ENCODE data around the gene HILPDA. TPM values are rescaled to one million over a fixed set of nuclear protein-coding genes. Genes with fewer than 3 reads are reported as not detected.
"Not testable (repeated sequence)": the region's sequence is repeated elsewhere in the genome, so short reads cannot be mapped to it uniquely, and the experiment has no call there.

The HILPDA gene
- total and polyA plus RNA-seq, 3 experiments from 2014 or later: 2.5 to 17.5 (median 16.7) TPM

GRCh38 chr7:128476402-128477335, 21.0 kb downstream of the HILPDA start, which contains the start of gene METTL2B:
METTL2B (plus strand) TSS chr7:128476748; CDS start chr7:128476766, 18 bp downstream.
- H3K4me3 Mint-ChIP-seq: peak within 1 kb of the TSS; percentile 92 to 99 (median 98)
- H3K27me3 Mint-ChIP-seq; H3K27me3 ChIP-seq (ENCODE audit: insufficient read depth, low read length, poor library complexity, severe bottlenecking); H3K36me3 ChIP-seq (ENCODE audit: insufficient read depth, low read length); H3K9me3 Mint-ChIP-seq; H3K9me3 ChIP-seq (ENCODE audit: low read length); POLR2A ChIA-PET: not testable (repeated sequence)
- peak within 1 kb of the TSS; percentile 75 for H3K4me3 ChIP-seq (ENCODE audit: low read length)
- peak within 1 kb of the TSS; percentile 81 for H3K27ac ChIP-seq (ENCODE audit: low read depth, low read length)
- peaks cover 0 to 32% (median 1%) of the 10 kb centered on the region in 3 donors for H3K36me3 Mint-ChIP-seq
- DNase-seq: peak; percentile 84 to 94 (median 87)
- peak within 1 kb of the TSS; percentile 88 to 99 (median 97) for H3K27ac Mint-ChIP-seq
- H3K4me1 ChIP-seq (ENCODE audit: insufficient read depth, low read length): peaks cover 13% of the 10 kb centered on the region
- CTCF ChIA-PET: interaction anchor here (1.1 to 3.5 kb wide), 2 partner anchors 16 to 49 kb away, joined by 3 to 20 read pairs; no protein-coding TSS in a partner anchor
- H3K4me1 Mint-ChIP-seq: peaks cover 20 to 39% (median 34%) of the 10 kb centered on the region in 3 donors

- Mint-ChIP-seq H3K27ac (peak overlapping the region; percentile 88 to 99 (median 97)), H3K4me1 (peaks cover 20 to 39% (median 34%) of the 10 kb centered on the region in 3 donors), H3K36me3 (peaks cover 0 to 36% (median 1%) of the 10 kb centered on the region in 3 donors), H3K4me3 (peak overlapping the region; percentile 92 to 99 (median 98))
- H3K27me3 ChIP-seq (ENCODE audit: insufficient read depth, low read length, poor library complexity, severe bottlenecking); DNase-seq; H3K9me3 Mint-ChIP-seq; H3K27me3 Mint-ChIP-seq; H3K36me3 ChIP-seq (ENCODE audit: insufficient read depth, low read length); POLR2A ChIA-PET; H3K9me3 ChIP-seq (ENCODE audit: low read length): not testable (repeated sequence)
- Histone ChIP-seq H3K4me1 (ENCODE audit: insufficient read depth, low read length) (peaks cover 13% of the 10 kb centered on the region), H3K4me3 (ENCODE audit: low read length) (peak overlapping the region; percentile 75), H3K27ac (ENCODE audit: low read depth, low read length) (peak overlapping the region; percentile 81)
- CTCF ChIA-PET: interaction anchor here (1.1 kb wide), 1 partner anchor 50 kb away, joined by 3 read pairs; no protein-coding TSS in a partner anchor
Observed at GRCh38 chr7:128477336-128477690, 21.6 kb downstream of the HILPDA start.

GRCh38 chr7:128479082-128479481, 23.4 kb downstream of the HILPDA start:
- DNase-seq; H3K27me3 Mint-ChIP-seq; H3K4me3 ChIP-seq (ENCODE audit: low read length); H3K9me3 ChIP-seq (ENCODE audit: low read length); H3K27ac ChIP-seq (ENCODE audit: low read depth, low read length); H3K27me3 ChIP-seq (ENCODE audit: insufficient read depth, low read length, poor library complexity, severe bottlenecking); POLR2A ChIA-PET; CTCF ChIA-PET; H3K9me3 Mint-ChIP-seq; H3K36me3 ChIP-seq (ENCODE audit: insufficient read depth, low read length): not testable (repeated sequence)
- Mint-ChIP-seq H3K36me3 (peaks cover 0 to 42% (median 3%) of the 10 kb centered on the region in 3 donors), H3K27ac (peak overlapping the region in 1 of 8 donors; percentile 29), H3K4me1 (peaks cover 20 to 39% (median 34%) of the 10 kb centered on the region in 3 donors), H3K4me3 (peak overlapping the region in 1 of 7 donors; percentile 45)
- peaks cover 13% of the 10 kb centered on the region for H3K4me1 ChIP-seq (ENCODE audit: insufficient read depth, low read length)

- H3K36me3 ChIP-seq (ENCODE audit: insufficient read depth, low read length); H3K4me1 ChIP-seq (ENCODE audit: insufficient read depth, low read length); H3K4me1 Mint-ChIP-seq; POLR2A ChIA-PET; CTCF ChIA-PET; H3K27me3 ChIP-seq (ENCODE audit: insufficient read depth, low read length, poor library complexity, severe bottlenecking); H3K27ac ChIP-seq (ENCODE audit: low read depth, low read length); H3K9me3 ChIP-seq (ENCODE audit: low read length); H3K27me3 Mint-ChIP-seq; H3K4me3 Mint-ChIP-seq; DNase-seq; H3K4me3 ChIP-seq (ENCODE audit: low read length); H3K9me3 Mint-ChIP-seq; H3K27ac Mint-ChIP-seq: not testable (repeated sequence)
- peaks cover 0 to 45% (median 6%) of the 10 kb centered on the region in 3 donors for H3K36me3 Mint-ChIP-seq
Observed at GRCh38 chr7:128488134-128488533, 32.5 kb downstream of the HILPDA start.

DNA sequence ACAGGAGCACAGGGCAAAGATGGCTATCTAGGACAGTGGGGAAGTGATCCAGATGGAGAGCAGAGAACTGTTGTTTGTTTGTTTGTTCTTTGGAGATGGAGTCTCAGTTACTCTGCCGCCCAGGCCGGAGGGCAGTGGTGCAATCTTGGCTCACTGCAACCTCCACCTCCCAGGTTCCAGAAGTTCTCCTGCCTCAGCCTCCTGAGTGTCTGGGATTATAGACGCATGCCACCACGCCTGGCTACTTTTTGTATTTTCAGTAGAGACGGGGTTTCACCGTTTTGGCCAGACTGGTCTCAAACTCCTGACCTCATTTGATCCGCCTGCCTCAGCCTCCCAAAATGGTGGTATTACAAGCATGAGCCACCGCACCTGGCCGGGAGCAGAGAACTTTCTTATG, 41.7 kb downstream of the HILPDA start:
- POLR2A ChIA-PET: no interaction called here
- CTCF ChIA-PET: no interaction called here

DNA sequence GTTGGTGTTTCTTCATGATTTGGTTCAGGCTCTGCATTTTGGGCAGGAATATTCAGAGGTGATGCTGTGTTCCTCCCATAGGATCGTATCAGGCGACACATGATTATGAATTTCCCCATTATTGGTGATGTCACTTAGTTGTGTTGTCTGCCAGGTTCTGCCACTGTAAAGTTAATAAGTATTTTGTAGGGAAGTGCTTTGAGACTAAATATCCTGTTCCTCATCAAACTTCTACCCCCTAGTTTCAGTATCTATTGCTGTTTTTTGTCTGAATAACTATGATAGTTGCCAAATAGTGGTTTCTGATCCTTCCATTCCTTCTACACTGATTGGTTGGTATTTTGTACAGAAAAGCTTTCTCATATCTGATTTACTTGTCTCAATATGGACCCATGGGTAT, 49.7 kb downstream of the HILPDA start:
- peak overlapping the region in 1 of 8 donors; percentile 21 for H3K27ac Mint-ChIP-seq
- DNase-seq; POLR2A ChIA-PET; H3K27ac ChIP-seq (ENCODE audit: low read depth, low read length); H3K27me3 Mint-ChIP-seq; H3K9me3 Mint-ChIP-seq; H3K36me3 ChIP-seq (ENCODE audit: insufficient read depth, low read length); H3K4me3 ChIP-seq (ENCODE audit: low read length); H3K9me3 ChIP-seq (ENCODE audit: low read length); H3K4me3 Mint-ChIP-seq; CTCF ChIA-PET; H3K27me3 ChIP-seq (ENCODE audit: insufficient read depth, low read length, poor library complexity, severe bottlenecking): not testable (repeated sequence)
- peaks cover 0 to 31% (median 9%) of the 10 kb centered on the region in 3 donors for H3K36me3 Mint-ChIP-seq
- peaks cover 16% of the 10 kb centered on the region for H3K4me1 ChIP-seq (ENCODE audit: insufficient read depth, low read length)
- H3K4me1 Mint-ChIP-seq: peaks cover 24 to 29% (median 26%) of the 10 kb centered on the region in 3 donors

More for the DNA sequence above, 41.7 kb downstream of the HILPDA start:
- Mint-ChIP-seq H3K4me1 (no peaks in the 10 kb centered on the region), H3K27me3 (no peaks in the 10 kb centered on the region), H3K36me3 (peaks cover 0 to 69% (median 11%) of the 10 kb centered on the region in 3 donors), H3K4me3 (no peak overlapping the region), H3K9me3 (no peaks in the 10 kb centered on the region), H3K27ac (peak overlapping the region in 1 of 8 donors; percentile 55)
- Histone ChIP-seq H3K4me1 (ENCODE audit: insufficient read depth, low read length) (no peaks in the 10 kb centered on the region), H3K4me3 (ENCODE audit: low read length) (no peak overlapping the region), H3K27ac (ENCODE audit: low read depth, low read length) (no peak overlapping the region), H3K27me3 (ENCODE audit: insufficient read depth, low read length, poor library complexity, severe bottlenecking) (no peaks in the 10 kb centered on the region), H3K36me3 (ENCODE audit: insufficient read depth, low read length) (peaks cover 8% of the 10 kb centered on the region), H3K9me3 (ENCODE audit: low read length) (no peaks in the 10 kb centered on the region)
- no peak for DNase-seq

- H3K9me3 ChIP-seq (ENCODE audit: low read length): not testable (repeated sequence)
Observed at GRCh38 chr7:128506819-128507218, 51.1 kb downstream of the HILPDA start.

More at GRCh38 chr7:128506819-128507218, 51.1 kb downstream of the HILPDA start:
- peaks cover 28 to 33% (median 30%) of the 10 kb centered on the region in 3 donors for H3K4me1 Mint-ChIP-seq
- H3K27ac ChIP-seq (ENCODE audit: low read depth, low read length); H3K9me3 Mint-ChIP-seq; H3K36me3 ChIP-seq (ENCODE audit: insufficient read depth, low read length); H3K4me3 ChIP-seq (ENCODE audit: low read length); H3K27me3 ChIP-seq (ENCODE audit: insufficient read depth, low read length, poor library complexity, severe bottlenecking); H3K27me3 Mint-ChIP-seq: not testable (repeated sequence)
- peak in 4 of 5 donors; percentile 7 to 62 (median 31) for DNase-seq
- peaks cover 0 to 17% (median 4%) of the 10 kb centered on the region in 3 donors for H3K36me3 Mint-ChIP-seq
- CTCF ChIA-PET: interaction anchor here (0.6 kb wide), 1 partner anchor 33 kb away, joined by 3 read pairs; no protein-coding TSS in a partner anchor
- POLR2A ChIA-PET: interaction anchor here (0.7 kb wide), 1 partner anchor 356 kb away, joined by 4 read pairs; the partner anchor contains the start of gene ATP6V1F
- H3K27ac Mint-ChIP-seq: peak overlapping the region; percentile 22 to 94 (median 82)
- peak overlapping the region; percentile 50 to 80 (median 67) for H3K4me3 Mint-ChIP-seq
- H3K4me1 ChIP-seq (ENCODE audit: insufficient read depth, low read length): peaks cover 16% of the 10 kb centered on the region

Measured in CD8-positive, alpha-beta memory T cell (primary cell).